ENCODE data around the gene OGFR. TPM values are rescaled to one million over a fixed set of nuclear protein-coding genes. Genes with fewer than 3 reads are reported as not detected.

The OGFR gene
- polyA plus RNA-seq, 1 experiment: 19.7 TPM

DNA sequence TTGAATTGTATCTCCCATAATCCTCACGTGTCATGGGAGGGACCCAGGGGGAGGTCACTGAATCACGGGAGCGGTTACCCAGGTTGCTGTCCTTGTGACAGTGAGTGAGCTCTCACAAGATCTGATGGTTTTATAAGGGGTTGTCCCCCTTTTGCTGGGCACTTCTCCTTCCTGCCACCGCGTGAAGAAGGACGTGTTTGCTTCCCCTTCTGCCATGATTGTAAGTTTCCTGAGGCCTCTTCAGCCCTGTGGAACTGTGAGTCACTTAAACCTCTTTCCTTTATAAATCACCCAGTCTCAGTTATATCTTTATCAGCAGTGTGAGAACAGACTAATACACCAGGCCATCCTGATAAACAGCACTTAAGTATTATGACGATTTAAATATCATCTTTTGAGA is 17.3 kb upstream of the OGFR start:
- CTCF ChIA-PET: interaction anchor here (1.3 kb wide), 1 partner anchor 120 kb away, joined by 4 read pairs; no protein-coding TSS in a partner anchor
- Histone ChIP-seq H3K27me3 (ENCODE audit: control insufficient read depth, insufficient read depth, low read length) (peaks cover 20% of the 10 kb centered on the region), H3K4me3 (ENCODE audit: low read depth, low read length) (no peak overlapping the region), H3K27ac (ENCODE audit: low read depth, low read length) (no peak overlapping the region), H3K9me3 (ENCODE audit: control insufficient read depth, insufficient read depth, low read length) (no peaks in the 10 kb centered on the region; the same call in 1 of the 2 replicates)
- no peak for DNase-seq (ENCODE audit: low read depth, low spot score)
- POLR2A ChIA-PET: no interaction called here
- TF ChIP-seq, protein P1, sequence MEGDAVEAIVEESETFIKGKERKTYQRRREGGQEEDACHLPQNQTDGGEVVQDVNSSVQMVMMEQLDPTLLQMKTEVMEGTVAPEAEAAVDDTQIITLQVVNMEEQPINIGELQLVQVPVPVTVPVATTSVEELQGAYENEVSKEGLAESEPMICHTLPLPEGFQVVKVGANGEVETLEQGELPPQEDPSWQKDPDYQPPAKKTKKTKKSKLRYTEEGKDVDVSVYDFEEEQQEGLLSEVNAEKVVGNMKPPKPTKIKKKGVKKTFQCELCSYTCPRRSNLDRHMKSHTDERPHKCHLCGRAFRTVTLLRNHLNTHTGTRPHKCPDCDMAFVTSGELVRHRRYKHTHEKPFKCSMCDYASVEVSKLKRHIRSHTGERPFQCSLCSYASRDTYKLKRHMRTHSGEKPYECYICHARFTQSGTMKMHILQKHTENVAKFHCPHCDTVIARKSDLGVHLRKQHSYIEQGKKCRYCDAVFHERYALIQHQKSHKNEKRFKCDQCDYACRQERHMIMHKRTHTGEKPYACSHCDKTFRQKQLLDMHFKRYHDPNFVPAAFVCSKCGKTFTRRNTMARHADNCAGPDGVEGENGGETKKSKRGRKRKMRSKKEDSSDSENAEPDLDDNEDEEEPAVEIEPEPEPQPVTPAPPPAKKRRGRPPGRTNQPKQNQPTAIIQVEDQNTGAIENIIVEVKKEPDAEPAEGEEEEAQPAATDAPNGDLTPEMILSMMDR (IDR thresholded peaks at IDR 0.05; ENCODE audit: low read depth, low read length): no peak

DNA sequence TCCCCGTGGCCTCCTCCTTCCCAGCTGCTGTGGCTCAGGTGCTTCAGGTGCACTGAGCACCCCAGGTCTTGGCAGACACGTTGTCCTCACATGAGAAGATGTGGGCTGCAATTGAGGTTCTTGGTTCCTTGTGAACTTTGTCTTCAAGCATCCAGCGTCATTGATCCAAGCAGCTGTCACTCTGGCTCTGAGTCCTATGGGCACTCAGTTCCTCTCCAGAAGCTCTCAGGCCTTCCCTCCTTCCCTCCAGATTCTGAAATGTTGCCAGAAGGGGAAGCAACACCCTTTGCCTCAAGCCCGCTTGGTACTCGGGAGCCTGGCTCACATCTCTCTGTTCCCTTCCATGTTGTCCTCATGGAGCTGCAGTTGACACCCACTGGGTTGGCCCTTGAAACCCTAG is 16.8 kb upstream of the OGFR start:
- no peak overlapping the region for H3K27ac ChIP-seq (ENCODE audit: low read depth, low read length)
- no peak overlapping the region for H3K4me3 ChIP-seq (ENCODE audit: low read depth, low read length)
- ChIA-PET POLR2A (no interaction called here), CTCF (no interaction called here)
- DNase-seq (ENCODE audit: low read depth, low spot score): no peak
- TF ChIP-seq, protein P1 (IDR thresholded peaks at IDR 0.05; ENCODE audit: low read depth, low read length): no peak
- no peaks in the 10 kb centered on the region; the same call in 1 of the 2 replicates for H3K9me3 ChIP-seq (ENCODE audit: control insufficient read depth, insufficient read depth, low read length)
- peaks cover 16% of the 10 kb centered on the region for H3K27me3 ChIP-seq (ENCODE audit: control insufficient read depth, insufficient read depth, low read length)

DNA sequence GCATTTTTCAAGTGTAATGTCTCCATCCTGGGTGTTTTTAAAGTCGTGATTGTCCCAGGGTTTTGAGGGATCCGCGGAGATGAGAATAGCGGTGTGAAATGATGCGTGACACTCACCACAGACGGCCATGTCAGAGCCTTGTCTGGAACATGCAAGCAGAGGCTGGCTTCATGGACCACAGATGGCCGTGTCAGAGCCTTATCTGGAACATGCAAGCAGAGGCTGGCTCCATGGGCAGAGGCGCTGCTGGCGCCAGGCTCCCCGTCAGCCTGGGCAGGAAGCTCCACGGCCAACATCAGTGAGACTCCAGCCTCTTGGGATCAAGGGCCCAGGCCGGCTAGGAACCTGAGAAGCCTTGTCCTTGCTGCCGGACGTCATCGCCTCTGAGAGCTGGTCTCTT is 16.0 kb upstream of the OGFR start:
- H3K9me3 ChIP-seq (ENCODE audit: control insufficient read depth, insufficient read depth, low read length): no peaks in the 10 kb centered on the region; the same call in 1 of the 2 replicates
- TF ChIP-seq, protein P1 (IDR thresholded peaks at IDR 0.05; ENCODE audit: low read depth, low read length): no peak
- CTCF ChIA-PET: interaction anchor here (0.7 to 4.3 kb wide), 2 partner anchors 83 to 121 kb away, joined by 3 to 81 read pairs; no protein-coding TSS in a partner anchor

DNA sequence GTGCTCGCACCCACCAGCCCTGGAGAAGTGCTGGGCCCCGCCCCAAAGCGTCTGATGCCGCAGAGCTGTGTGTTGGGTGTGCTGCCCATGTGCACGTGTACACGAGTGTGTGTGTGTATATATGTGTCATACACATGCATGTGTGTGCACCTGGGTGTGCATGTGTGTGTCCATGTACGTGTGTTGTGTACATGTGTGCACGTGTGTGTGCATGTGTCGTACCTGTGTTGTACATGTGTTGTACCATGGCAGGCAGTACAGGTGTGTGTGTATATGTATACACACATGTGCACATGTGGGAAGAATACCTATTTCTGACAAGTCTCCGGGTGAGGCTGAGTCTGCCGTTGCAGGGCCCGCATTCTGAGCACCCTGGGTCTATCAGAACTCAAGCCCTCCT is 14.6 kb upstream of the OGFR start:
- Histone ChIP-seq H3K27ac (ENCODE audit: low read depth, low read length) (no peak overlapping the region), H3K27me3 (ENCODE audit: control insufficient read depth, insufficient read depth, low read length) (peaks cover 12% of the 10 kb centered on the region), H3K4me3 (ENCODE audit: low read depth, low read length) (no peak overlapping the region), H3K9me3 (ENCODE audit: control insufficient read depth, insufficient read depth, low read length) (no peaks in the 10 kb centered on the region; the same call in 1 of the 2 replicates)
- POLR2A ChIA-PET: interaction anchor here (0.8 kb wide), 1 partner anchor 16 kb away, joined by 4 read pairs; no protein-coding TSS in a partner anchor
- TF ChIP-seq, protein P1 (IDR thresholded peaks at IDR 0.05; ENCODE audit: low read depth, low read length): no peak
- CTCF ChIA-PET: interaction anchor here (1.1 to 4.3 kb wide), 3 partner anchors 8 to 122 kb away, joined by 3 to 81 read pairs (median 10); no protein-coding TSS in a partner anchor
- DNase-seq (ENCODE audit: low read depth, low spot score): no peak

More for the DNA sequence above, 16.0 kb upstream of the OGFR start:
- Histone ChIP-seq H3K4me3 (ENCODE audit: low read depth, low read length) (no peak overlapping the region), H3K27ac (ENCODE audit: low read depth, low read length) (no peak overlapping the region), H3K27me3 (ENCODE audit: control insufficient read depth, insufficient read depth, low read length) (peaks cover 14% of the 10 kb centered on the region)
- DNase-seq (ENCODE audit: low read depth, low spot score): no peak
- POLR2A ChIA-PET: no interaction called here

DNA sequence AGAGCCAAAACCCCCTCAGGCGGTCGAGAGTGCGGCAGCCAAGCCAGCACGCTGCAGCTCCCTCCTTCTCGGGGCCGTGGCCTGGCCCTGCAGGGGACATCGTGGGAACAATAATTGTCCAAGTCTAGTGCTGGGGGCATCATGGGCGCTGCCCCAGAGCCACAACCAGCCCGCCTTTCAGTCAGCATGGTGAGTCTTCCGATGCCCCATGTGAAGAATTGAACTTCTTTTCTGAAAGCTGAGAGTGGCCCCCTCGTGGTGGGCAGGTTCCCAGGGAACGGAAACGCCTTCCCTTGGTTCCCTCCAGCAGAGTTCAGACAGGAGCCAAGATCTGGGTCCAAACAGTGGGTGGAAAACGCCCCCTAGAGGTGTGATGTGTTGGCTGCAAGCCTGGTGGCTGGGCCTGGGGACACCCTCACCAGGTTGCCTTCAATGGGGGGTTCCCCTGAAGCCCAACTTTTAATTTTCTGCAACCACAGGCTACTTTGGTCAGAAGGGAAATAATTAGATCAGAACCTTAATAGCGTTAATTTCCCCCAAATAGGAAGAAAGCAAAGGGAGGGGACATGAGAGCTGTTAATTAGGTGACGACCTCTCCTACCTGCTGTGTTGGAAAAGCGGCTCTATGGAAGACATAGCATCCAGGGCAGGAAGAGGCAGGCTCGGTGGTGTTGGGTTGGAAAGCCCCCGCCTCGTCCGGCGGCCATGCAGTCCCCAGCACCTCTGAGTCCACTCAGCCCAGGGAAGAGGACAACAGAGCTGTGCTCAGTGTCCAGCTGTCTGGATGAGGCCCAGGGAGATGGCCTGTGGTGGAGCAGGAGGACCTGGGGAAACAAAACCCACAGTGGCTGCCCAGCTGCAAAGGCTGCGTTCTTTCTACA is 13.1 kb upstream of the OGFR start:
- Histone ChIP-seq H3K9me3 (ENCODE audit: control insufficient read depth, insufficient read depth, low read length) (no peaks in the 10 kb centered on the region; the same call in 1 of the 2 replicates), H3K27ac (ENCODE audit: low read depth, low read length) (peak overlapping the region; percentile 31), H3K27me3 (ENCODE audit: control insufficient read depth, insufficient read depth, low read length) (peaks cover 8% of the 10 kb centered on the region), H3K4me3 (ENCODE audit: low read depth, low read length) (no peak overlapping the region)
- TF ChIP-seq, protein P1 (IDR thresholded peaks at IDR 0.05; ENCODE audit: low read depth, low read length): peak; percentile 98
- CTCF ChIA-PET: interaction anchor here (0.6 to 4.3 kb wide), 23 partner anchors 9 to 382 kb away, joined by 3 to 81 read pairs (median 4); no protein-coding TSS in a partner anchor
- DNase-seq (ENCODE audit: low read depth, low spot score): peak; percentile 74
- POLR2A ChIA-PET: interaction anchor here (1.1 kb wide), 1 partner anchor 51 kb away, joined by 3 read pairs; no protein-coding TSS in a partner anchor
